NT2/D1 (cell line): ENCODE results near the gene ADK.

Source experiments
- DNase-seq: peaks from one replicate; pipeline ENCODE4 v3.0.0-alpha.2; 2011; ENCODE audit warnings: low read depth, low spot score
- H3K27me3 ChIP-seq: 2 replicates; pipeline ENCODE4 v1.6.0; 2011; ENCODE audit warnings: mild to moderate bottlenecking; ENCODE audit not compliant: insufficient read length, insufficient read depth
- H3K36me3 ChIP-seq: 2 replicates; pipeline ENCODE4 v1.6.1; 2011; ENCODE audit warnings: mild to moderate bottlenecking, low read length, mixed read lengths; ENCODE audit not compliant: insufficient read depth, insufficient read length
- H3K4me1 ChIP-seq: 2 replicates; pipeline ENCODE4 v1.5.1; 2011; ENCODE audit not compliant: insufficient read depth, insufficient read length
- H3K4me3 ChIP-seq: 2 replicates; pipeline ENCODE4 v1.5.1; 2011; ENCODE audit warnings: low read depth; ENCODE audit not compliant: insufficient read length
- H3K9ac ChIP-seq: 2 replicates; pipeline ENCODE4 v1.6.0; 2011; ENCODE audit warnings: low read depth; ENCODE audit not compliant: insufficient read length
- H3K9me3 ChIP-seq: 2 replicates; pipeline ENCODE4 v1.5.1; 2011; ENCODE audit warnings: mild to moderate bottlenecking, low read length; ENCODE audit not compliant: insufficient read depth
- SUZ12 ChIP-seq: IDR thresholded peaks from 2 replicates; pipeline ENCODE4 v1.6.1; 2011; ENCODE audit not compliant: insufficient read length, insufficient read depth; ENCODE audit errors: extremely low read depth
- YY1 ChIP-seq: IDR thresholded peaks from 2 replicates; pipeline ENCODE4 v1.6.1; 2011; ENCODE audit not compliant: insufficient read length, insufficient read depth
- ZNF274 ChIP-seq: IDR thresholded peaks from 2 replicates; pipeline ENCODE4 v1.6.1; 2011; ENCODE audit warnings: mild to moderate bottlenecking, low read depth, low read length

ADK gene

GRCh38 chr10:74651565-74651964, 500.5 kb downstream of the ADK start:
- TF ChIP-seq SUZ12 (no peak), YY1 (no peak), ZNF274 (no peak)
- Histone ChIP-seq H3K27me3 (no peaks in the 10 kb centered on the region), H3K4me1 (no peaks in the 10 kb centered on the region), H3K36me3 (no peaks in the 10 kb centered on the region), H3K9ac (no peak overlapping the region), H3K9me3 (no peaks in the 10 kb centered on the region), H3K4me3 (no peak overlapping the region)
- DNase-seq = no peak

GRCh38 chr10:74652664-74653063, 501.6 kb downstream of the ADK start:
- TF ChIP-seq ZNF274 (no peak), SUZ12 (no peak), YY1 (no peak)
- H3K4me3 ChIP-seq = no peak overlapping the region
- H3K36me3 ChIP-seq = no peaks in the 10 kb centered on the region
- no peaks in the 10 kb centered on the region for H3K9me3 ChIP-seq
- H3K27me3 ChIP-seq = no peaks in the 10 kb centered on the region
- H3K9ac ChIP-seq = no peak overlapping the region
- no peak for DNase-seq
- H3K4me1 ChIP-seq = no peaks in the 10 kb centered on the region

GRCh38 chr10:74658511-74658910, 507.5 kb downstream of the ADK start:
- no peaks in the 10 kb centered on the region for H3K4me1 ChIP-seq
- H3K27me3 ChIP-seq = no peaks in the 10 kb centered on the region
- no peaks in the 10 kb centered on the region for H3K9me3 ChIP-seq
- H3K36me3 ChIP-seq = no peaks in the 10 kb centered on the region
- no peak overlapping the region for H3K4me3 ChIP-seq
- TF ChIP-seq YY1 (no peak), SUZ12 (no peak), ZNF274 (no peak)
- DNase-seq = no peak
- no peak overlapping the region for H3K9ac ChIP-seq

DNA sequence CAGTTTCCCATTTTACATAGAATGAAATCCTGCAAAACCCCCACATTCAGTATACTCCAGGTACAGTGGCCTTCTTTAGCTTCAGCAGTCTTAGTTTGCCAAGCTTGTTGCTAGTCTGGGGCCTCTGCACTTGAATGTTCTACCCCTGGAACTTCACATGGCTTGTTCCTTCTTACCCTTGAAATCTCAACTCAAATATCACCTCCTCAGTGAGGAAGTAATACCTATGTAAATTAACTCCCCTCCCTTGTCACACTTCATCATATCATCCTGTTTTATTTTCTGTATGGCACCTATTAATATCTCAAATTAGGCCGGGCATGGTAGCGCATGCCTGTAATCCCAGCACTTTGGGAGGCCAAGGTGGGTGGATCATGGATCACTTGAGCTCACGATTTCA, 511.6 kb downstream of the ADK start:
- H3K4me3 ChIP-seq = no peak overlapping the region
- H3K36me3 ChIP-seq = no peaks in the 10 kb centered on the region
- H3K27me3 ChIP-seq = no peaks in the 10 kb centered on the region
- TF ChIP-seq YY1 (no peak), ZNF274 (no peak), SUZ12 (no peak)
- no peaks in the 10 kb centered on the region for H3K4me1 ChIP-seq
- no peak for DNase-seq
- no peaks in the 10 kb centered on the region for H3K9me3 ChIP-seq
- H3K9ac ChIP-seq = no peak overlapping the region

DNA sequence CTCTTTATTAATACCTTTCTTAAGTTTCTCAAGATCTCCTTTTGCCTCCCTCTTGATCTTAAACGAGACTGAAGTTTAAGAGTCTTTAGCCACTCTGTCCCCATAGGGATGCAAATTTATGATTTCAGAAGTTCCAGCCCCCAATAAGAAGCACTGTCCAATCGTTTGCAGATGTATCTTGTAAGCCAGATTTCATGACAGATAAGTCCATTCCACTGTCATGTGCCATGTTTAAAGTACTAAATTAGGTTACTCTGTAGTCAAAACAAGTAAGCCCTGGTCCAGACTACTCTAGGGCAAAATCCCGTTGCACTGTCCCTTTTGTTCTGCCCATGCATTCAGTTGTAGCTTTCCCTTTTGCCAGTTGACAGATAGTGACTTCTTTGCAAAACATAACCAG, 518.2 kb downstream of the ADK start:
- DNase-seq = no peak
- Histone ChIP-seq H3K27me3 (no peaks in the 10 kb centered on the region), H3K4me1 (no peaks in the 10 kb centered on the region), H3K36me3 (no peaks in the 10 kb centered on the region), H3K9me3 (peaks cover 15% of the 10 kb centered on the region; the same call in 1 of the 2 replicates), H3K9ac (no peak overlapping the region), H3K4me3 (no peak overlapping the region)
- TF ChIP-seq SUZ12 (no peak), YY1 (no peak)

DNA sequence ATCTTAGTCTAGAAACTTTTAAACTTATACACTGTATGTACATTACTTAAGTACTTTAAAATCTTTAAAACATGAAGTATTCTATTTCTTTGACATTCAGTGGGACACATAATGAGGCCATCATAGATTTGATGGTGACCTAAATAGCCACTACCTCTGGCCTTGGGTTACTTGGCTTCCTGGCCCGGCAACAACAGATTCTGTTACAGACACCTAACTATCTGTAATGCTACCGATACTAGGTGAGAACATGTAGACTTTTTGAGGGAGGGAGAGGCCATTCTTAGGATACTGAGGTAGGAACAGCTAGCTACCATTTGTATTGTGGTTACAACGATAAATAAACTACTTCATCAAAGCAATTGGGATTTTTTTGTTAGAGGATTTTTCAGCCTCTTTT, 520.7 kb downstream of the ADK start:
- Histone ChIP-seq H3K36me3 (no peaks in the 10 kb centered on the region), H3K9me3 (peaks cover 15% of the 10 kb centered on the region; the same call in 1 of the 2 replicates), H3K4me1 (no peaks in the 10 kb centered on the region), H3K9ac (no peak overlapping the region), H3K4me3 (no peak overlapping the region), H3K27me3 (no peaks in the 10 kb centered on the region)
- TF ChIP-seq SUZ12 = no peak
- TF ChIP-seq YY1 = no peak
- DNase-seq = no peak

- peaks cover 15% of the 10 kb centered on the region; the same call in 1 of the 2 replicates for H3K9me3 ChIP-seq
- H3K36me3 ChIP-seq = no peaks in the 10 kb centered on the region
- TF ChIP-seq YY1 = no peak
- TF ChIP-seq ZNF274 = no peak
- no peak for TF ChIP-seq SUZ12
- H3K4me1 ChIP-seq = no peaks in the 10 kb centered on the region
- DNase-seq = no peak
- no peak overlapping the region for H3K9ac ChIP-seq
- no peaks in the 10 kb centered on the region for H3K27me3 ChIP-seq
- H3K4me3 ChIP-seq = no peak overlapping the region
Measured at GRCh38 chr10:74672430-74673165, 521.6 kb downstream of the ADK start.
